Parathyroid adenoma (tissue), 2 donors: ENCODE measurements around the gene ACSS2.
"Not testable (repeated sequence)": the region's sequence is repeated elsewhere in the genome, so short reads cannot be mapped to it uniquely, and the experiment has no call there.

Source experiments
- H2AFZ ChIP-seq: fragments of 300-600 bp; sonication (generic); one replicate; pipeline ENCODE4 v1.7.0; 2017; ENCODE audit warnings: antibody characterized with exemption, mild to moderate bottlenecking
- H3K27ac ChIP-seq: fragments of 300-600 bp; sonication (generic); one replicate; pipeline ENCODE4 v1.7.0; 2017
- H3K27me3 ChIP-seq: fragments of 300-600 bp; sonication (generic); one replicate; pipeline ENCODE4 v1.7.0; 2017; ENCODE audit warnings: low read length; ENCODE audit not compliant: control insufficient read depth, insufficient read depth
- H3K36me3 ChIP-seq: fragments of 300-600 bp; sonication (generic); one replicate; pipeline ENCODE4 v1.7.0; 2017; ENCODE audit warnings: low read length; ENCODE audit not compliant: control insufficient read depth, insufficient read depth
- H3K4me1 ChIP-seq: fragments of 300-600 bp; sonication (generic); one replicate; pipeline ENCODE4 v1.7.0; 2017; ENCODE audit warnings: control low read depth
- H3K4me2 ChIP-seq: fragments of 300-600 bp; sonication (generic); one replicate; pipeline ENCODE4 v1.7.0; 2017; ENCODE audit warnings: low read length
- H3K4me3 ChIP-seq: fragments of 300-600 bp; sonication (generic); one replicate; pipeline ENCODE4 v1.7.0; 2017; ENCODE audit warnings: low read depth, low read length
- H3K79me2 ChIP-seq: fragments of 300-600 bp; sonication (generic); one replicate; pipeline ENCODE4 v1.7.0; 2017; ENCODE audit warnings: control low read depth
- H3K9ac ChIP-seq: fragments of 300-600 bp; sonication (generic); one replicate; pipeline ENCODE4 v1.7.0; 2017; ENCODE audit warnings: mild to moderate bottlenecking
- H3K9me3 ChIP-seq: fragments of 300-600 bp; sonication (generic); one replicate; pipeline ENCODE4 v1.7.0; 2017; ENCODE audit warnings: low read length; ENCODE audit not compliant: control insufficient read depth
- CTCF ChIP-seq: fragments of 300-600 bp; sonication (generic); IDR thresholded peaks from one replicate; pipeline ENCODE4 v1.7.0; 2017; ENCODE audit warnings: antibody characterized with exemption, mild to moderate bottlenecking
- donor health status: primary hyperparathyroidism.

The ACSS2 gene

DNA sequence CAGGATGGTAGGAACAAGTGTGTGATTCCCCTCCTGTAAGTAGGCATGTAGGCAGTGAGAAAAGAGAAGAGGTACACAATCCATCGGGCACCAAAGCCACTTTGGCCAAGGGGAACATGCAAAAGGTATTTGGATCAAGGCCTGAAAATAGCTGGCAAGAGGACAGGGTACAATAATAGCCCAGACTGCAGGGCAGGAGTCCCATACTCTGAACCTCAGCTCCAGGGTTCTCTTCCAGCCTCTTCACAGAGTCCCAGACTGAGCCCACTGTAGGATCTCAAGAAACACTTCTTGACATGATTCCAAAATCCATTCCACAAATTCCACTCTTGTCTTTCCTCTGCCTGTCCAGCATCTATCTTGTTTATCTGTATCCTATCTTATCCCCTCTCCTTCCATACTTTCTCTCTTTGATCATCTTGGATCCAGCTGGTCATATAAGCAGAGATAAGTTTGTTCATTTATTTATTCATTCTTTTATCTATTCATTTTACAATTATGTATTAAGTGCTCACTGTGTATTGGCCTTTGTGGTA, 19.7 kb downstream of the ACSS2 start:
- H3K79me2 ChIP-seq = peaks cover 10% of the 10 kb centered on the region
- no peak overlapping the region for H3K4me2 ChIP-seq
- no peak for TF ChIP-seq CTCF
- H3K4me1 ChIP-seq = no peaks in the 10 kb centered on the region
- no peak overlapping the region for H3K27ac ChIP-seq
- H3K4me3 ChIP-seq = no peak overlapping the region
- no peak overlapping the region for H3K9ac ChIP-seq
- no peaks in the 10 kb centered on the region for H3K9me3 ChIP-seq
- no peaks in the 10 kb centered on the region for H3K36me3 ChIP-seq
- no peaks in the 10 kb centered on the region for H3K27me3 ChIP-seq
- no peak overlapping the region for H2AFZ ChIP-seq

DNA sequence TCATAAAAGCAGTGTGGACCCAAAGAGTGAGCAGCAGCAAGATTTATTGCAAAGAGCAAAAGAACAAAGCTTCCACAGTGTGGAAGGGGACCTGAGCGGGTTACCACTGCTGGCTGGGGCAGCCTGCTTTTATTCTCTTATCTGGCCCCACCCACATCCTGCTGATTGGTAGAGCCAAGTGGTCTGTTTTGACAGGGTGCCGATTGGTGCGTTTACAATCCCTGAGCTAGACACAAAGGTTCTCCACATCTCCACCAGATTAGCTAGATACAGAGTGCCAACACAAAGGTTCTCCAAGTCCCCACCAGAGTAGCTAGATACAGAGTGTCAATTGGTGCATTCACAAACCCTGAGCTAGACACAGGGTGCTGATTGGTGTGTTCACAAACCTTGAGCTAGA, 21.7 kb downstream of the ACSS2 start:
- H3K36me3 ChIP-seq, H2AFZ ChIP-seq, H3K4me2 ChIP-seq, H3K4me3 ChIP-seq, H3K79me2 ChIP-seq, H3K9ac ChIP-seq, H3K9me3 ChIP-seq, H3K27me3 ChIP-seq, H3K27ac ChIP-seq, H3K4me1 ChIP-seq: not testable (repeated sequence)

DNA sequence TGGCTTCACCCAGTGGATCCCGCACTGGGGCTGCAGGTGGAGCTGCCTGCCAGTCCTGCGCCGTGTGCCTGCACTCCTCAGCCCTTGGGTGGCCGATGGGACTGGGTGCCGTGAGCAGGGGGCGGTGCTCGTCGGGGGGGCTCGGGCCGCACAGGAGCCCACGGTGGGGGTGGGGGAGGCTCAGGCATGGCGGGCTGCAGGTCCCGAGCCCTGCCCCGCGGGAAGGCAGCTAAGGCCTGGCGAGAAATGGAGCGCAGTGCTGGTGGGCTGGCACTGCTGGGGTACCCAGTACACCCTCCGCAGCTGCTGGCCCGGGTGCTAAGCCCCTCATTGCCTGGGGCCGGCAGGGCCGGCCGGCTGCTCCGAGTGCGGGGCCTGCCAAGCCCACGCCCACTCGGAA, 22.3 kb downstream of the ACSS2 start:
- H3K4me3 ChIP-seq, H3K27me3 ChIP-seq, H2AFZ ChIP-seq, H3K27ac ChIP-seq, H3K79me2 ChIP-seq, H3K4me1 ChIP-seq, H3K36me3 ChIP-seq, H3K9ac ChIP-seq, H3K4me2 ChIP-seq, H3K9me3 ChIP-seq: not testable (repeated sequence)

DNA sequence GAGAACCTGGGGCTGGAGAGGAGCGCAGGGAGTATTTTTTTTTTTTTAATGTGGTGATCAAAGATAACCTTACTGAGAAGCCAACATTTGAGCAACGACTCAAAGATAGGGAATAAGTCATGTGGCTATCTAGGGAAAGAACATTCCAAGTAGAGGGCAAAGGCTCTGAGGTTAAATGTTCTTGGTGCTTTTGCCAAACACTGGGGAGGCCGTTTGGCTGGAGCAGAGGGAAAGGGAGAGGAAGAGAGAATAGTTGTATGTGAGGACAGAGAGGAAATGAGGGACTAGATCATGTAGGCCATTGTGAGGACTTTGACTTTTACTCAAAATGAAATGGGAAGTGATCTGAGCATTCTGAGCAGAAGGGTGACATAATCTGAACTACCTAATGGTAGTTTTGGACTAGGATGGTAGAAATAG, 27.8 kb downstream of the ACSS2 start:
- H3K4me3 ChIP-seq = no peak overlapping the region
- no peaks in the 10 kb centered on the region for H3K79me2 ChIP-seq
- no peak overlapping the region for H3K9ac ChIP-seq
- H3K27ac ChIP-seq = no peak overlapping the region
- no peaks in the 10 kb centered on the region for H3K36me3 ChIP-seq
- peaks cover 8% of the 10 kb centered on the region for H3K4me1 ChIP-seq
- H3K27me3 ChIP-seq = no peaks in the 10 kb centered on the region
- no peak for TF ChIP-seq CTCF
- H3K9me3 ChIP-seq = no peaks in the 10 kb centered on the region
- no peak overlapping the region for H3K4me2 ChIP-seq
- H2AFZ ChIP-seq = no peak overlapping the region

DNA sequence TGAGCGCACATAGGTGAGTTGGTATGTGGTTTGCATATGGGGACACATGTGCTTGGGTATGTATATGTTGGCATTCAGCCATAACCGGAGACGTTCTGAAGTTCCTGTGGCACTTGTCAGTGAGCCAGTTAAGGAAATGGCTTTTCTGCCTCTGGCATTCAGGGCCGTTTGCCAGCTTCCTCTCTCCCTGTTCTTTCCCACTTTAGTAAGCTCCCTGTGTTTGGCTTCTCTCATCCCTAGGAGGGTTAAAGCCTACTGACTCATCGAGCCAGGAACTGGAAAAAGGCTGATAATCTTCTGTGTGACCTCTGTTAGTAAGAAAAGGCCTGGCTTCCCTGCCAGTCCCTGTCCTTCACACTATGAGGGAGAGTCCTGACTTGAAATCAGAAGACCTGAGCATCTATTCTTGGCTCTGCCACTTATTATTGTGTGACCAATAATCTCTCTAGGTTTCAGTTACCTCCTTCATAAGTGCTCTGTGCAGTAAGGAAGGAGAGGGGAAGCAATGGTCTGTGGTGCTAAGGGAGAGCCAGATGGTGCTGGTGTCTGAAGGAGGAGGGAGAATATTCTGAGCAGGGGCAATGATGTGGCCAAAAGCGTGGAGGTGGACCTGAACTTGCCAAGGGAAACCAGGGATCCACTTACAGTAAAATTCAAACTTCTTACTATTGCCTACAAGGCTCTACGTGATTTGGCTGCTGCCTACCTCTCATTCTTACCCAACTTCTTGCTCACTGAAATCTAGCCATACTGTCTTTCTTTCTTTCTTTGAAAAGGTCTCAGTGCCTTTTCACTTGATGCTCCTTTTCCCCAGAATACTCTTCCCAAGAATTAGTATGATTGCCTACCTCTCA, 31.4 kb downstream of the ACSS2 start:
- no peak overlapping the region for H3K9ac ChIP-seq
- H3K4me1 ChIP-seq = peaks cover 8% of the 10 kb centered on the region
- no peaks in the 10 kb centered on the region for H3K27me3 ChIP-seq
- no peak for TF ChIP-seq CTCF
- no peak overlapping the region for H3K4me3 ChIP-seq
- no peaks in the 10 kb centered on the region for H3K36me3 ChIP-seq
- peak overlapping the region; percentile 18 for H2AFZ ChIP-seq
- H3K27ac ChIP-seq = peak overlapping the region; percentile 47
- H3K4me2 ChIP-seq = no peak overlapping the region
- no peaks in the 10 kb centered on the region for H3K9me3 ChIP-seq
- H3K79me2 ChIP-seq = peaks cover 10% of the 10 kb centered on the region
